DMS 273 (cell line): Measurements from ENCODE around the gene RPA1.
"Not testable (repeated sequence)": the region's sequence is repeated elsewhere in the genome, so short reads cannot be mapped to it uniquely, and the experiment has no call there.

Experiments used
- DNase-seq: peaks from one replicate; lab custom pipeline; 2025; ENCODE audit not compliant: unreplicated experiment; lab: John Stamatoyannopoulos, UW

The RPA1 gene

DNA sequence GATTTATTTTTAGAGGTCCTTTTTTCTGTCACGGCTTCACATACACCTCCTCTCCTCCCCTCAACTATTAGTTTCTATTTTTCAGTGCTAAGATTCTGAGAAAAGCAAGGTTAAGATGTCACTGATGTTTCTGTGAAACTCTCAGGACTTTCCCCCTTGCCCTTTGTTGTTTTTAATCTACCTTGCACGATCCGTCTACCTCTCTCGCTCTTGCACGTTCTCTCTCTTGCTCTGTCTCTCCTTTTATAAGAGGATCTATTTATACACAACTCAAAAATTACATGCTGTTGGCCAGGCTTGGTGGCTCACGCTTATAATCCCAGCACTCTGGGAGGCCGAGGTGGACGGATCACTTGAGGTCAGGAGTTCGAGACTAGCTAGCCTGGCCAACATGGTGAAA lies 43.6 kb downstream of the RPA1 start:
- no peak for DNase-seq

DNA sequence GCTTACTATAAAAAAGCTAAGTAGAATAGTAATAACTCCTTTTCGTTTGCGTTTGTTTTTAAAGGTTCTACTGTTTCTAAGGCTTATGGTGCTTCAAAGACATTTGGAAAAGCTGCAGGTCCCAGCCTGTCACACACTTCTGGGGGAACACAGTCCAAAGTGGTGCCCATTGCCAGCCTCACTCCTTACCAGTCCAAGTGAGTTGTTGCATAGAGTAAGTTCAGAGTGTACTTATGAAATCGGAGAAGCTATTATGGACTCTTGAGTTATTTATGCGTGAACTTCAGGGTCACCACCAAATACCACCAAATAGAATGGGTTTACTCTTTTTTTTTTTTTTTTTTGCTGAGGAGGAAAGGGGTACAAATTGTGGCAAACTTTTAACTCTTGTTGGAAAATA lies 45.8 kb downstream of the RPA1 start:
- DNase-seq: no peak

DNA sequence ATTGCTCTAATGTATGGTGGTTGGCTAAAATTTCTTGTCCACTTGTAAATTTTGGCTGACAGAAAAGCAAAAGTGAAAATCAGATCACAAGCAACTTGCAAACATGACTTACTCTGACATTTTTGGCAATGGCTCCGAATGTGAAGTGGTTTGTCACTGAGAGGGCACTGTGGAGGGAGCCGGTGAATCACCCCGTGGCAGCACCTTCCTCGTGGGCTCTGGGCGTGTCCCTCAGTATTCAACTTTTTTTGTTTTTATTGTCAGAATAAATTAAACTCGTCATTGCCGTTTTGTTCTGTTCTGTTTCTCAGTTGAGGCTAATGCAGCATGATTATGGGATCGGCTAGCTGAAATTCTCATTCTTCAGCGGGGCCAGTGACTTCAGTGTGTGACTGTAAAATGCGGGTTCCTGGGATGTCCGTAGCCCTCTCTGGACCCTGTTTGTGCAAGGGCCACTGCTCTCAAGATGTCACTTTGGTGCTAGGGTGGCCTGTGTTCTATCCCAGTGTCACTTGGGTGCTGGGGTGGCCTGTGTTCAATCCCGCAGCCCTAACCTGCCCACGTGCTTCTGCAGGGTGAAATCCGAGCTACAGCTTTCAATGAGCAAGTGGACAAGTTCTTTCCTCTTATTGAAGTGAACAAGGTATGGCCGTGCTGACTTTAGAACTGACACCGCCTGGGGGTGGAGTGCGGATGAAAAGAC lies 48.8 kb downstream of the RPA1 start:
- DNase-seq: no peak

DNA sequence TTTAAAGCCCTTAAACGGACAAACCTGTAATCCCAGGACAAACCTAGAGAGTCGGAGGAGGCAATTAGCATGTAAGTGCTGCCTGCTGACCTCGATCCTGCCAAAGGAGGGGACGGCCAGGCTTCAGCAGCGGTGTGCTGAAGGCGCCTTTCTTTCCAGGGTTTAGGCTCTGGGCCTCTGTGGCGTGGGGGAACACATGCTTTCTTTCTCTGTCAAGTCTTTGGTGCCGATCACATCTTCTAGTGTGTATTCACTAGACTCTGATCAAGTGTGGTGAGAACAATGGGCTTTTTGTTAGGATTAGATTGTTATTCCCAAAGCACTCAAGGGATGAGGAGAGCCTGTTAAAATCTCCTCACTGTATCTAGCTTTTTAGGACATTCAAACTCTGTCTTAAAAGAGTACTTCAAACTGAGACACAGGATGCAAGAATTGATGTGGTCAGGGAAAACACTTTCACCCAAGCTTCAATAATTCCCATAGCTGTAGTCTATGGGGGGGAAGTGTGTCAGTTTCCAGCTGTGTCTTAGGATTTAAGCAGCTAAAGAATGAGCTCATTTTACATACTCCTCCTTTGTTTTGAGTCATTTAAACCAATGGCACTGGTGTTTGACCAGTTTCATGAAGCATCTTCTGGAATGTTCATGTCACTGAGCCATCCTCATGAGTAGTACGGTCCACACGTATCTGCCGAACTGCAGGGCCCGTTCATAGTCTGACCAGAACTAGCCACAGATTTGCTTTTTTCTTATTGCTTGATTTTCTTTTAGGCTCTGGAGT lies 51.2 kb downstream of the RPA1 start:
- DNase-seq: no peak

DNA sequence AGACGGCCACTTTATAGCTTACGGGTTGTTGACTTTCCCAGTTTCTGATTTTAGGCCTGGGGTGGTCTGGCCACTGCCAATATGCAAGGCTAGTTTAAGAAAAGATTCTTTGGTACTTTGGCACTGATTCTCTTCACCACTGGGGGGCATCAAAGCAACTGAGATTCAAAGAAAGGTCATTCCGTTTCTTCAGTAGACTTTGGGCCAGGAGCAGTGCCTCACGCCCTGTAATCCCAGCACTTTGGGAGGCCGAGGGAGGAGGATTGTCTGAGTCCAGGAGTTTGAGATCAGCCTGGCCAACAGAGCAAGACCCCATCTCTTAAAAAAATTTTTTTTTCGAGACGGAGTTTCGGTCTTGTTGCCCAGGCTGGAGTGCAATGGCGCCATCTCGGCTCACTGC lies 53.0 kb downstream of the RPA1 start:
- DNase-seq: peak; percentile 38

DNA sequence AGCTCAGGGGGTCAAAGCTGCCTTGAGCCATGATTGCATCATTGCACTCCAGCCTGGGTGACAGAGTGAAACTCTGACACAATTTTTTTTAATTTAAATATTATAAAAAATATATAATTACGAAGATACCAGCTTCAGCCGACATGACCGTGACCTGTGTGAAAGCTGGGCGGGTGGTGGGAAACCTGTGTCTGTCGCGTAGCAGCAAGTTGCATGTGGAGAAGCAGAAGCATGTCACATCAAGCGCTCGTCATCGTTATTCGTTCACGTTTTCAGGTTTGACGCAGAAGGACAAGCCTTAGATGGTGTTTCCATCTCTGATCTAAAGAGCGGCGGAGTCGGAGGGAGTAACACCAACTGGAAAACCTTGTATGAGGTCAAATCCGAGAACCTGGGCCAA lies 53.7 kb downstream of the RPA1 start:
- DNase-seq: no peak

DNA sequence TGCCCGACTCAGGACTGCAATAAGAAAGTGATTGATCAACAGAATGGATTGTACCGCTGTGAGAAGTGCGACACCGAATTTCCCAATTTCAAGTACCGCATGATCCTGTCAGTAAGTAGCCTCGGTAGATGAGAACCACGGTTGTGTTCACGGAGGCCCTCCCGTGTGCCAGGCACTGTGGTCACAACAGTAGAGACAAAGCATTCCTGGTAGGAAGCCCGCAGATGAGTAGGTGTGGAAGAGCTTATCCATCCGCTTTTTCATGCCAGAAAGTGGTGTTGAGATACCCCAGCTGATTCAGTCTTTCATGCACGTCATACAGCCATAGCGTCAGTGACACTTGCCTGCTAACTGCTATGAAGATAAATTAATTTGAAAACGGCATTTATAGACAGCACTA lies 58.9 kb downstream of the RPA1 start:
- no peak for DNase-seq

DNA sequence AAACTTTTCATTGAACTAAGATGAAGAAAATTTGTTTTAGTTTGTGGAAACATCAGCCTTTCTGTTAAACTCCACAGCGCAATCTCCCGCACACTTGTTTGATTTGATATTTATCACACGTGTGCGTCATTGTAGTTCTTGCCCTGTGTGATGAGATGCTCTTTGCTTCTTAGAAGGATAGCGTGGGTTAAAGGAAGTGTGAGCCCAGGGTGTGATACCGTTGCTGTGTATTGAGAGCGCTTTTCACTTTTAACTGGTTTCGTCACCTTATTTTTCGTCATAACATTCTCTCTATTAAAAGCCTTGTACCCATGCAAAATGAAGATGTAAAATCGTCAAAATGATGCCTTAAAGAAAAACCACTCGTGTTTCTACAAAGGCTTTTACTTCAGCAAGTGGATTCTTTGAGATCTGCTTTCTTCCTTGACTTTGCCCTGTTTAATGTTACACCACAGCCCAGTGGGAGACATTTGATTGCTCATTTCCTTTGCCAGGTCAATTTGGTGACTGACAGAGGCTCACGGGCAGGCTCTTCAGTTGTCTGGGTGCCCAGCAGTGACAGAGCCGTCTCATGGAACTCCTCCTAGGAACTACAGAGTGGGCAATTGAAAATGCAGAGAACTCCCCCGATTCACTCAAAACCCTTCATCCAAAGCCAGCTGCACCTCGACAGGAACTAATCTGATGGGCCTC lies 61.1 kb downstream of the RPA1 start:
- no peak for DNase-seq

DNA sequence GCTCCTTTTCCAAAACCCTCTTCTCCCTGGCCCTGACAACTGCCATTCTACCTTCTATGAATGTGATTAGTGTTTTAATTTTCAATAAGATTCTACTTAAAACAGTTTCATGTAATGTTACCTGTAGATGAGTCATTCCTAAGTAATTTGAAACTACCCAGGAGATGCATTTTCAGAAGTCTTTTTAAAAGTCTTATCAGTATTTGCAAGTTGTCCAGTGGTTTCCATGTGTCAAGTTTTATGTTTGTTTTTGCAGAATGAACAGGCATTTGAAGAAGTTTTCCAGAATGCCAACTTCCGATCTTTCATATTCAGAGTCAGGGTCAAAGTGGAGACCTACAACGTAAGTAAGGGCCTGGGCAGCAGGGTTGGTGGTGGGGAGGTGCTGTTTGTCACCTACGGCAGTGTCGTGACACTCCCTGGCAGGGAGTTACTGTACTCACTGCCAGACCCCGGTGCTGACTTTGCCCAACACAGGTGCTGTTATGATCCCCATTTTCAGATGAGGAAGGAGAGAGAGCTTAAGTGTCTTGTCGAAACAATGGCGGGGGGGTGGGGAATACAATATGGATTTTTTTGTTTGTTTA lies 65.0 kb downstream of the RPA1 start:
- no peak for DNase-seq

DNA sequence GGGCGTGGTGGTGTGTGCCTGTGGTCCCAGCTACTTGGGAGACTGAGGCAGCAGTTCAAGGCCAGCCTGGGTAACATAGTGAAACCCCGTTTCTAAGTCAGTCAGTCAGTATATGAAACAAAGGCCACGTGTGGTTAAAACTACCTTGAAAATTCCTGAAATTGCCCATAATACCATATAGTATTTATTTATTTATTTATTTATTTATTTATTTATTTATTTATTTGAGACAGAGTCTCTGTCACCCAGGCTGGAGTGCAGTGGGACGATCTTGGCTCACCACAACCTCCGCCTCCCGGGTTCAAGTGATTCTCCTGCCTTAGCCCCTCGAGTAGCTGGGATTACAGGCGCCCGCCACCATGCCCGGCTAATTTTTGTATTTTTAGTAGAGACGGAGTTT lies 65.7 kb downstream of the RPA1 start:
- not testable (repeated sequence) for DNase-seq

DNA sequence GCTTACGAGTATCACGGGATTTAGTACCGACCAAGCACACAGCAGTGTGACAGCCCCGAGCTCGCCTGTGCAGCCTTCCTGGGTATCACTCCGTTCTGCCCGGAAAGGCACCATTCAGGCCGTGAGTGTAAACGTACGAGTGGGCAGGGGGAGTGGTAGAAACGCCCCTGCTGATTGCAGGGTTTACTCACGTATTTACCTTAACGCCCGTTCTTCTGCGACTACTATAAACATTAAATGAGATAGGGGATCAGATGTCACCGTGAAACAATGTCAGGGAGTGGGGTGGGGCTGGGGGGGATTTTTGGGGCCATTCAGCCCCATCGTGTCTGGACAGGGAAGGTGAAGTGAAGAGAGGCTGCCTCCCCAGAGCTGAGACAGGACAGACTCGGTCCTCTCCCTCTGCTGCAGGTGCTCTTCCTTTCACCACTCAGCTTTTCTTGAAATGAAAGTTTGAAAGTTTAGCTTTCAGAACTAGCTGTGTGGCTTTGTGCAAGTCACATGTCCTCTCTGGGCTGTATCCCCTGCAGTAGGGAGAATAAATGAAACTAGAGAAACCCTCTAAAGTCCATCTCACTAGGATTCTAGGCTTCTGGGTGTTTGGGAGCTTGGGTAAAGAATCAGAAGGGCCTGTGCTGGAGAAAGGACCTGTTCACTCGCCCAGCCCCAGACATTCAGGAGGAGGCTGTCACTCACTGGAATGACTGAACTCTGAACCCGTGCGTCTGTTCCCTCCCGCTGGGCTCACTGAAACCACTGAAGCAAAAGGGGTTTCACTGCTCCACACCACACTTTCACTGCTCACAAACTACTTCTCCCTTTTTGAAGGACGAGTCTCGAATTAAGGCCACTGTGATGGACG lies 66.7 kb downstream of the RPA1 start:
- DNase-seq: no peak

DNA sequence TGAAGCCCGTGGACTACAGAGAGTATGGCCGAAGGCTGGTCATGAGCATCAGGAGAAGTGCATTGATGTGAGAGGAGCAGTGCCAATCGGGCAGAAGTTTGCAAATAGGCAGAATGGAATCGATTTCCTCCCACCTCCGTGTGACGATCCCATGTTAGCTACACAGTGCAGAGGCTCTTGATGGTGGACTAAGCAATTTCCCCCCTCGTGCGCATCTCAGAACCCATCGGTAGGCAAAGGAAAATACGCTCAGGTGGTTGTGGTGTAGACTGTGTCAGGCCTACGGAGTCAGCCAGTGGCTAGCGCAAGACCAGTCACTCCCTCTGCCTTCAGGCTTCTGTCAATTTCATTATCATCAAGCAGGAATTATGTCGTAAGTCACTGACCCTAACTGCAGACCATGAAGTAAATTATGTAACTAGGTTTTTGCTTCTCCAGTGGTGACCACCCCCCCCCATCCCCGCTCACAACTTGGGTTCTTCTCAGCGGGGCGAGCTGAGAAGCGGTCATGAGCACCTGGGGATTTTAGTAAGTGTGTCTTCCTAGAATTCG lies 67.4 kb downstream of the RPA1 start:
- no peak for DNase-seq

DNA sequence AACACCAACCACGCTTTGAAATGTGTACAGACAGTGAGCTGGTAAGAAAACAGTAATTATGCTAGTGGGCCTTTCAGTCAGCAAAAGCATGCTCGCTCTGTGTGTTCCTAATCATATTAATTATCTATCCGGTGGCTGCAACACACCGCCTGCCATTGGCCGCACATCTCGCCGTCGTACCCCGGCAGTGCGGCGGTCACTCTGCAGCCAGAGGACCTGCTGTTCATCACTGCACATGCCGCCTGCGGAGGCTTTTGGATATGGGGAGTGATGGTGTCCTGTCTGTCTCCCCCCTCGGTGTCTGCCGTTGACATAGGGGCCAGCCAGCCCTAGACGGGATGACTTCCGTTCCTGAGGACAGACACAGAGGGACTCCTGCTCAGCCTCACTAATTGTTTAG lies 68.5 kb downstream of the RPA1 start:
- DNase-seq: no peak

DNA sequence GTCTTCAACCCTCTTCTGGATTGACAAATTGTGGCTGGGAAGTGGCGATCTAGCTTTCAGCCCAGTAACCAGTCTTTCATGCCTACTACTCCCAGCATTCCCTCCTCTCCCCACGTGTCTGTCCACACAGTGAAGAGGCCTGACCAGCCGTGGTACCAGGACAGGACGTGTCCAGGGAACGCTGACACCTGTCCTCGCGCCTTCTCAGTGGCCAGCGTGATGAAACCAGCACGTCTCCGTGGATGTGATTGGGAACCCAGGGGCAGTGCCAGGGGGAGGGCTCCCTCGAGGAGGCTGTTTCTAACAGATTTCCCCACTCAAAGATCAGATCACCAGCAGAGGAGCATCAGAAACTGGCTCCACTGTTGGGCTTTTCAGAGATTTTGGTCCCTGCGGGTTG lies 69.1 kb downstream of the RPA1 start:
- no peak for DNase-seq

DNA sequence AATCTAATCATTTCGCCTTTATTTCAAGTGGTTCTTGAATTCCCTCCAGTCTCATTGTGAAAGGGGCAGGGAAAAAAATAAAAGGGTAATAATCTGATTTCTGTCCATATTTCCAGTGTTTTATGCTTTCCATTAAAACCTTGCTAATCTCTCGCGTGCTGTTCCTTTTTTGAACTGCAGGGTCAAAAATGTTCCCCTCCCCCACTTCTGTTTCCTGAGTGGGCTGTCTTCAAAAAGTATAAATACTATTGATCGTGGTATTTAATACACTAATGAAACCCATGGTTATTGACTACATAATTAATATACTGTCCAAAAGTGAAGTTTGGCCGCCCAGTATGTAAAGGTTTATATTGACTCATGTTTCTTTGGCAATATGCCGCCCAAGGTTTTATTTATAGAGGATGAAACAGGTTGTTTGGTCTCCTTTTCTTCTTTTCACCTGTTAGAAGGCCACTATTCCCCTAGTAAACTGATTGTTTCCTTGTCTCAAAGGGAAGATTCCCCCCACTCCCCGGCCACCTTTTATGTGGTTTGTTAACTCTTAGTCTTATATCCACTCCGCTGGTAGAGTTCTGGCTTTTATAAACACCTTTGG lies 69.7 kb downstream of the RPA1 start:
- no peak for DNase-seq

DNA sequence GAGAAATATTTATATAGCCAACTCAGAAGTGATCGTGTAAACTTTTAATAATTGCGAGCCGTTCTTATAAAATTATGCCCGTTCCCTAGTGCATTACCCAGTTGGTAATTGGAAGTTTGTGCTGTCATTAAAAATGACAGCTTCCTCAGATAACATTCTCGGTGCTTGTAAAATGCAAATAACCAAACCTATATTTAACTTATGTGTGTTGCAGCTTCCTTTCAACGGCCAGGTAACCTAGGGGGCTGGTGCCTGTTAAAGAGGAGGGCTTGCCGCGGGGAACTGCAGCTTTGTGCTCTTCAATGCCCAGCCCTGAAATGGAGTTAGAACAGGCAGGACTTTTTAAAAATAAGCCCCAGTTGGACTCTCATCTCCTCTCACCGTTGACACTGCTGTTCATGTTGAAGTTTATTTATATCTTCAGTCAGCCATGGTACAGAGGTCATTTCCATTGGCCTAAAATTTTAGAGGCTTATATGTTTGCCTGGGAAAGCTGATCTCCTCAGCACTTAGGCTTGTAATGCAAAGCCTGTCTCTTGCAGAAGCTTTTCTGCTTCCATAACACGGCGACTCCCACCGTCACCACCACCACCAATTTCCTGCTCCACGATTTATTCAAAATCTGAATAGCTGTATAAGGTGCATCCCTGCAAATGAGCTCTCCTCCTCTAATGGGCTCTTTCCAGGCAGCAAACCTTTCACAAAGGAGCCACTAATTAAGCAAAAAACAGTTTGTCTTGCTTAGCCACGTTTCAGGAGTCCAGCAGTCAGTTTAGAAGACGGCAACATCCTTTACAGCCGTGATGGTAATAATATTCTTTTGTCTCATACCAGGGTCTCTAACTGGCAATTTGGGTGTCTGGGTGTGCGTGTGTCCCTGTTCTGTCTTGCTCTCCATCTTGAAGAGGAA lies 74.7 kb downstream of the RPA1 start:
- DNase-seq: no peak

DNA sequence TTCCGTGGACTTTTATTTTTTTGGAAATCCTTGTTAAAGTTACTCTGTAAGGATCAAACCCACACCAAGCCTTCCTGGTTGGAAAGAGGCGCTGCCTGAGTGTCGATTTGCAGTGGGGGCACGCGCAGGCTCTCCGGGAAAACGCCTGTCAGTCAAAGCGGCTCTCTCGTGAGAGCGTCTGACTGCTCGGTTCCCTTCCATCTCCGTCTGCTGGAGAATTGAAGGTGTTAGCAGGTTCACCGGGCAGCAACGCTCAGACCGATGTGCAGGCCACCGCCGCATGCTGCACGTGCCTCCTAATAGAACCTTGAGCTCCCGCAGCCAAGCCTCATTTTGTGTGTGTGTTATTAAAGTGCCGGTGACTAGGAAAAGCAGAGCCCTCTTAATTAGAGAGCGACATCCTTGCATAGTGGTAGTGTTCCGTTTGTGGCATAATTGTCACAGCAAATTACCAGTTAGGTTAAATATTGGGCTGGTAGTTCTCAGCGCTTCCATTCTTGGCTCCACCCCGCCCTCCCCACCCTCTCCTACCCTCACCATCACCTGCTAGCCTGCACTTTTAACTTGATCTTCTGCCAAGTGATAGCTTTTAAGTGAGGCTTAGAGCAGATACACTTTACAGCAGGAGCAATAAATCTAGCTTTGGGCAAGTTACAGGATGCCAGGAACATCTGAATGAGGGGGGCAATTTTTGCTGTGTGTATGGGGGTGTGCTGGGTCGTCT lies 75.5 kb downstream of the RPA1 start:
- DNase-seq: no peak

DNA sequence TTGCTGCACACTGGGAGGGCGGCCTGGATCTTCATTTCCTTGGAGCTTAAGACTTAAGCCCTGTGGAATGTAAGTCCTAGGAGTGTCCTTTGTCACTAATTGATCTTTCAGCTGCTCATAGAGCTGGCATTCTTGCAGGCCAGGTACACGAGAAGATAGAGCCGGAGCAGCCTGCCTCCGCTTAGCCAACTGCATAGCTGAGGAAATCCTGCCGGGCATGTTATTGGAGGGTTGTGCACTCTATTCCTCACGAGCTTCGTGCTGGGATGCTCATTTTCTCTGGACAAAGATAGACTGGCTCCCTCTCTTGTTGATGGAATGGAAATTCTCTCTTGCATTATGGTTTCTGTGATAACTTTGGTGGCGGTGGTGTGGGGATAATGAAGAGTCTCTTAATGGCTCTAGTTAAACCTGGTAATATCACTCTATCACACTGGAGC lies 76.9 kb downstream of the RPA1 start:
- no peak for DNase-seq
